ENCODE measurements around the gene POLR2L. TPM values are rescaled to one million over a fixed set of nuclear protein-coding genes. Genes with fewer than 3 reads are reported as not detected.

POLR2L gene
- total and polyA plus RNA-seq, 5 donors from 2014 or later = 43.1 to 101 (median 74.3) TPM

- Mint-ChIP-seq H3K4me3 (peak overlapping the region in 2 of 4 donors; percentile 60 to 81), H3K27ac (no peak overlapping the region), H3K36me3 (no peaks in the 10 kb centered on the region), H3K27me3 (peaks cover 22% of the 10 kb centered on the region), H3K9me3 (no peaks in the 10 kb centered on the region), H3K4me1 (peaks cover 0 to 11% (median 3%) of the 10 kb centered on the region in 4 donors)
- Histone ChIP-seq H3K27me3 (ENCODE audit: control insufficient read depth, insufficient read depth, low read length) (no peaks in the 10 kb centered on the region), H3K36me3 (ENCODE audit: control insufficient read depth, insufficient read depth, low read length) (no peaks in the 10 kb centered on the region), H3K4me1 (ENCODE audit: control insufficient read depth, insufficient read depth, low read length, poor library complexity, severe bottlenecking) (peaks cover 19% of the 10 kb centered on the region), H3K4me3 (ENCODE audit: low read depth, low read length) (no peak overlapping the region), H3K9me3 (ENCODE audit: control insufficient read depth in 2 of 2, low read length in 2 of 2) (no peaks in the 10 kb centered on the region), H3K27ac (ENCODE audit: insufficient read depth, low read length, poor library complexity, severe bottlenecking) (no peak overlapping the region)
- DNase-seq = peak in 1 of 3 donors; percentile 40
- no peak for ATAC-seq (ENCODE audit: low read depth in 2 of 2)
These were observed 6.9 kb upstream of the POLR2L start for GRCh38 chr11:849104-849824.

GRCh38 chr11:848380-848931 is 6.1 kb upstream of the POLR2L start:
- Mint-ChIP-seq H3K27ac (no peak overlapping the region), H3K4me1 (peaks cover 0 to 19% (median 3%) of the 10 kb centered on the region in 4 donors), H3K9me3 (no peaks in the 10 kb centered on the region), H3K4me3 (peak overlapping the region in 3 of 4 donors; percentile 43 to 69 (median 61)), H3K36me3 (no peaks in the 10 kb centered on the region), H3K27me3 (peaks cover 30% of the 10 kb centered on the region)
- ATAC-seq (ENCODE audit: low read depth in 2 of 2) (peak; percentile 67 to 70), DNase-seq (peak; percentile 49 to 66 (median 50))
- no peaks in the 10 kb centered on the region for H3K36me3 ChIP-seq (ENCODE audit: control insufficient read depth, insufficient read depth, low read length)
- no peak overlapping the region for H3K27ac ChIP-seq (ENCODE audit: insufficient read depth, low read length, poor library complexity, severe bottlenecking)
- H3K4me1 ChIP-seq (ENCODE audit: control insufficient read depth, insufficient read depth, low read length, poor library complexity, severe bottlenecking) = peaks cover 27% of the 10 kb centered on the region
- H3K4me3 ChIP-seq (ENCODE audit: low read depth, low read length) = no peak overlapping the region
- no peaks in the 10 kb centered on the region for H3K9me3 ChIP-seq (ENCODE audit: control insufficient read depth in 2 of 2, low read length in 2 of 2)
- no peaks in the 10 kb centered on the region for H3K27me3 ChIP-seq (ENCODE audit: control insufficient read depth, insufficient read depth, low read length)

- Histone ChIP-seq H3K4me3 (ENCODE audit: low read depth, low read length) (no peak overlapping the region), H3K27ac (ENCODE audit: insufficient read depth, low read length, poor library complexity, severe bottlenecking) (no peak overlapping the region), H3K36me3 (ENCODE audit: control insufficient read depth, insufficient read depth, low read length) (no peaks in the 10 kb centered on the region), H3K4me1 (ENCODE audit: control insufficient read depth, insufficient read depth, low read length, poor library complexity, severe bottlenecking) (peaks cover 32% of the 10 kb centered on the region), H3K9me3 (ENCODE audit: control insufficient read depth in 2 of 2, low read length in 2 of 2) (no peaks in the 10 kb centered on the region), H3K27me3 (ENCODE audit: control insufficient read depth, insufficient read depth, low read length) (no peaks in the 10 kb centered on the region)
- Mint-ChIP-seq H3K4me3 (no peak overlapping the region), H3K4me1 (peaks cover 0 to 21% (median 3%) of the 10 kb centered on the region in 4 donors), H3K27ac (no peak overlapping the region), H3K36me3 (no peaks in the 10 kb centered on the region), H3K9me3 (no peaks in the 10 kb centered on the region), H3K27me3 (peaks cover 33% of the 10 kb centered on the region)
- no peak for ATAC-seq (ENCODE audit: low read depth in 2 of 2)
- DNase-seq = no peak
These were observed 5.5 kb upstream of the POLR2L start for GRCh38 chr11:847876-848275.

- Histone ChIP-seq H3K27me3 (ENCODE audit: control insufficient read depth, insufficient read depth, low read length) (no peaks in the 10 kb centered on the region), H3K27ac (ENCODE audit: insufficient read depth, low read length, poor library complexity, severe bottlenecking) (no peak overlapping the region), H3K36me3 (ENCODE audit: control insufficient read depth, insufficient read depth, low read length) (no peaks in the 10 kb centered on the region), H3K4me3 (ENCODE audit: low read depth, low read length) (no peak overlapping the region), H3K4me1 (ENCODE audit: control insufficient read depth, insufficient read depth, low read length, poor library complexity, severe bottlenecking) (peaks cover 39% of the 10 kb centered on the region), H3K9me3 (ENCODE audit: control insufficient read depth in 2 of 2, low read length in 2 of 2) (no peaks in the 10 kb centered on the region)
- ATAC-seq (ENCODE audit: low read depth in 2 of 2) = no peak
- Mint-ChIP-seq H3K27ac (no peak overlapping the region), H3K9me3 (no peaks in the 10 kb centered on the region), H3K4me1 (peaks cover 0 to 19% (median 3%) of the 10 kb centered on the region in 4 donors), H3K36me3 (no peaks in the 10 kb centered on the region), H3K4me3 (peak overlapping the region in 2 of 4 donors; percentile 22 to 39), H3K27me3 (peaks cover 29% of the 10 kb centered on the region)
- DNase-seq = no peak
These were observed 4.3 kb upstream of the POLR2L start for GRCh38 chr11:846496-847098.

- no peaks in the 10 kb centered on the region for H3K36me3 Mint-ChIP-seq
- peaks cover 25% of the 10 kb centered on the region for H3K27me3 Mint-ChIP-seq
- H3K27ac Mint-ChIP-seq = peak overlapping the region in 1 of 3 donors; percentile 69
- DNase-seq = no peak
- H3K4me1 ChIP-seq (ENCODE audit: control insufficient read depth, insufficient read depth, low read length, poor library complexity, severe bottlenecking) = peaks cover 45% of the 10 kb centered on the region
- no peaks in the 10 kb centered on the region for H3K36me3 ChIP-seq (ENCODE audit: control insufficient read depth, insufficient read depth, low read length)
- peak overlapping the region in 3 of 4 donors; percentile 19 to 27 (median 22) for H3K4me3 Mint-ChIP-seq
- no peaks in the 10 kb centered on the region for H3K27me3 ChIP-seq (ENCODE audit: control insufficient read depth, insufficient read depth, low read length)
- H3K9me3 Mint-ChIP-seq = no peaks in the 10 kb centered on the region
- no peak for ATAC-seq (ENCODE audit: low read depth in 2 of 2)
- H3K4me3 ChIP-seq (ENCODE audit: low read depth, low read length) = no peak overlapping the region
- H3K27ac ChIP-seq (ENCODE audit: insufficient read depth, low read length, poor library complexity, severe bottlenecking) = no peak overlapping the region
- no peaks in the 10 kb centered on the region for H3K9me3 ChIP-seq (ENCODE audit: control insufficient read depth in 2 of 2, low read length in 2 of 2)
- peaks cover 0 to 24% (median 3%) of the 10 kb centered on the region in 4 donors for H3K4me1 Mint-ChIP-seq
These were observed 3.7 kb upstream of the POLR2L start for GRCh38 chr11:845872-846495.

GRCh38 chr11:844693-845644 is 2.6 kb upstream of the POLR2L start:
- Histone ChIP-seq H3K36me3 (ENCODE audit: control insufficient read depth, insufficient read depth, low read length) (peaks cover under 1% of the 10 kb centered on the region), H3K9me3 (ENCODE audit: control insufficient read depth in 2 of 2, low read length in 2 of 2) (no peaks in the 10 kb centered on the region), H3K27me3 (ENCODE audit: control insufficient read depth, insufficient read depth, low read length) (no peaks in the 10 kb centered on the region), H3K4me1 (ENCODE audit: control insufficient read depth, insufficient read depth, low read length, poor library complexity, severe bottlenecking) (peaks cover 49% of the 10 kb centered on the region), H3K27ac (ENCODE audit: insufficient read depth, low read length, poor library complexity, severe bottlenecking) (no peak overlapping the region), H3K4me3 (ENCODE audit: low read depth, low read length) (no peak overlapping the region)
- no peak for ATAC-seq (ENCODE audit: low read depth in 2 of 2)
- peaks cover 0 to 34% (median 6%) of the 10 kb centered on the region in 4 donors for H3K4me1 Mint-ChIP-seq
- peak overlapping the region in 2 of 4 donors; percentile 19 to 27 for H3K4me3 Mint-ChIP-seq
- H3K27ac Mint-ChIP-seq = no peak overlapping the region
- no peaks in the 10 kb centered on the region for H3K9me3 Mint-ChIP-seq
- H3K27me3 Mint-ChIP-seq = peaks cover 24% of the 10 kb centered on the region
- no peak for DNase-seq
- H3K36me3 Mint-ChIP-seq = no peaks in the 10 kb centered on the region
